CD4-positive, alpha-beta memory T cell (primary cell): Measurements from ENCODE around the gene ACAP2. TPM values are rescaled to one million over a fixed set of nuclear protein-coding genes. Genes with fewer than 3 reads are reported as not detected.

ENCODE experiments used
- CTCF ChIA-PET: fragments of 350-600 bp; sonication (Branson Sonifier 250); formaldehyde crosslinking; loops from one replicate; lab custom pipeline; 2021; ENCODE audit warnings: inconsistent platforms; ENCODE audit not compliant: partially characterized antibody; lab: Charles Lee
- POLR2A ChIA-PET: fragments of 350-600 bp; sonication (Branson Sonifier 250); formaldehyde crosslinking; loops from one replicate; lab custom pipeline; 2021; ENCODE audit not compliant: partially characterized antibody; lab: Charles Lee
- DNase-seq, 5 donors: peaks; one replicate each; pipeline versions ENCODE4 v3.0.0 to v3.0.0-alpha.2; 2020 to 2022; ENCODE audit warnings: mixed read lengths in 1 of 5
- H3K27ac ChIP-seq: one replicate; pipeline ENCODE4 v1.7.0; 2013; ENCODE audit warnings: low read depth, low read length
- H3K27me3 ChIP-seq: 2 replicates; pipeline ENCODE4 v1.7.0; 2013; ENCODE audit warnings: mild to moderate bottlenecking, low read length, moderate library complexity; ENCODE audit not compliant: insufficient read depth
- H3K36me3 ChIP-seq: 2 replicates; pipeline ENCODE4 v1.7.0; 2013; ENCODE audit warnings: mild to moderate bottlenecking, low read length, moderate library complexity; ENCODE audit not compliant: insufficient read depth
- H3K4me1 ChIP-seq: 2 replicates; pipeline ENCODE4 v1.7.0; 2013; ENCODE audit warnings: mild to moderate bottlenecking, low read length, moderate library complexity; ENCODE audit not compliant: insufficient read depth
- H3K4me3 ChIP-seq, 2 donors: one replicate each; pipeline ENCODE4 v1.7.0; 2013; ENCODE audit warnings: low read length in 2 of 2, mild to moderate bottlenecking in 1 of 2
- H3K9me3 ChIP-seq, 2 donors: one replicate each; pipeline ENCODE4 v1.7.0; 2013; ENCODE audit warnings: low read length in 2 of 2, control low read depth in 1 of 2; ENCODE audit not compliant: control insufficient read depth in 1 of 2
- H3K27ac Mint-ChIP-seq, 7 donors: one replicate each; pipeline ENCODE4 v1.8.0; 2020 to 2021; ENCODE audit warnings: mixed read lengths in 7 of 7, mild to moderate bottlenecking in 6 of 7, inconsistent platforms in 3 of 7, moderate library complexity in 3 of 7
- H3K27me3 Mint-ChIP-seq, 2 donors: one replicate each; pipeline ENCODE4 v1.8.0; 2020 to 2021; ENCODE audit warnings: mixed read lengths in 2 of 2
- H3K36me3 Mint-ChIP-seq, 2 donors: one replicate each; pipeline ENCODE4 v1.8.0; 2020 to 2021; ENCODE audit warnings: mixed read lengths in 2 of 2, inconsistent platforms in 1 of 2, mild to moderate bottlenecking in 1 of 2
- H3K4me1 Mint-ChIP-seq, 4 donors: one replicate each; pipeline ENCODE4 v1.8.0; 2020 to 2021; ENCODE audit warnings: mixed read lengths in 4 of 4, mild to moderate bottlenecking in 1 of 4
- H3K4me3 Mint-ChIP-seq, 8 donors: one replicate each; pipeline ENCODE4 v1.8.0; 2020 to 2021; ENCODE audit warnings: mixed read lengths in 8 of 8, mild to moderate bottlenecking in 7 of 8, moderate library complexity in 6 of 8, inconsistent platforms in 3 of 8
- H3K9me3 Mint-ChIP-seq, 8 donors: one replicate each; pipeline ENCODE4 v1.8.0; 2020 to 2021; ENCODE audit warnings: mixed read lengths in 8 of 8, mild to moderate bottlenecking in 5 of 8, inconsistent platforms in 3 of 8, moderate library complexity in 1 of 8
- intact Hi-C: fragments of 100-400 bp; cut with micrococcal nuclease; formaldehyde crosslinking; loops from one replicate; pipeline ENCODE4 v1.15.1; 2023
- polyA plus RNA-seq, 2 donors: library from polyadenylated mRNA; unstranded; fragments of 300-500 nt; fragmentation: Illumina TruSeq; gene quantifications; one replicate each; pipeline ENCODE4 v1.2.3, GENCODE V29; 2021
- total RNA-seq, 2 experiments: library from RNA; stranded (reverse); gene quantifications; one replicate each; pipeline ENCODE4 v1.2.3, GENCODE V29; 2021

The ACAP2 gene
- total and polyA plus RNA-seq, 4 experiments from 2014 or later: 40.9 to 73.5 (median 63.1) TPM

- Mint-ChIP-seq H3K27me3 (no peaks in the 10 kb centered on the region), H3K9me3 (no peaks in the 10 kb centered on the region), H3K27ac (peak overlapping the region; percentile 12 to 81 (median 74)), H3K36me3 (peaks cover 0 to 8% of the 10 kb centered on the region in 2 donors), H3K4me1 (peaks cover 10 to 29% (median 23%) of the 10 kb centered on the region in 4 donors), H3K4me3 (peak overlapping the region; percentile 80 to 89 (median 84))
- Histone ChIP-seq H3K9me3 (no peaks in the 10 kb centered on the region), H3K36me3 (no peaks in the 10 kb centered on the region), H3K4me3 (peak overlapping the region; percentile 36 to 82), H3K27ac (peak overlapping the region; percentile 55), H3K27me3 (no peaks in the 10 kb centered on the region), H3K4me1 (peaks cover 25% of the 10 kb centered on the region)
- ChIA-PET POLR2A (interaction anchor here (0.7 to 3.6 kb wide), 20 partner anchors 8 to 686 kb away, joined by 3 to 33 read pairs (median 5); partner anchors contain the start of genes ACAP2, FAM43A, LSG1 and PPP1R2), CTCF (interaction anchor here (0.7 to 6.5 kb wide), 24 partner anchors 9 to 643 kb away, joined by 3 to 112 read pairs (median 10); partner anchors contain the start of genes ACAP2, LSG1 and PPP1R2)
- intact Hi-C loops: loop anchor here (2.0 kb wide), 2 partner anchors 281 to 645 kb away; no protein-coding TSS in a partner anchor
- DNase-seq: peak in 1 of 5 donors; percentile 28
Measured at GRCh38 chr3:195270079-195270816, 172.6 kb downstream of the ACAP2 start.

- Mint-ChIP-seq H3K27me3 (no peaks in the 10 kb centered on the region), H3K4me1 (peaks cover 10 to 29% (median 23%) of the 10 kb centered on the region in 4 donors), H3K36me3 (peaks cover 0 to 8% of the 10 kb centered on the region in 2 donors), H3K4me3 (peak overlapping the region; percentile 80 to 89 (median 84)), H3K9me3 (no peaks in the 10 kb centered on the region), H3K27ac (peak overlapping the region in 6 of 7 donors; percentile 4 to 81 (median 62))
- Histone ChIP-seq H3K27ac (no peak overlapping the region), H3K4me3 (peak overlapping the region; percentile 36 to 82), H3K4me1 (peaks cover 25% of the 10 kb centered on the region), H3K9me3 (no peaks in the 10 kb centered on the region), H3K27me3 (no peaks in the 10 kb centered on the region), H3K36me3 (no peaks in the 10 kb centered on the region)
- ChIA-PET POLR2A (interaction anchor here (1.1 to 3.6 kb wide), 14 partner anchors 8 to 686 kb away, joined by 3 to 33 read pairs (median 14); partner anchors contain the start of genes ACAP2, FAM43A, LSG1 and PPP1R2), CTCF (interaction anchor here (1.1 to 6.5 kb wide), 16 partner anchors 8 to 638 kb away, joined by 3 to 112 read pairs (median 21); partner anchors contain the start of genes ACAP2, LSG1 and PPP1R2)
- intact Hi-C loops: loop anchor here (2.0 kb wide), 2 partner anchors 281 to 645 kb away; no protein-coding TSS in a partner anchor
- DNase-seq: no peak
Measured at GRCh38 chr3:195269375-195270078, 173.3 kb downstream of the ACAP2 start.

GRCh38 chr3:195268576-195269309 is 174.1 kb downstream of the ACAP2 start:
- Mint-ChIP-seq H3K27ac (peak overlapping the region in 1 of 7 donors; percentile 57), H3K9me3 (no peaks in the 10 kb centered on the region), H3K4me3 (peak overlapping the region in 6 of 8 donors; percentile 22 to 87 (median 72)), H3K27me3 (no peaks in the 10 kb centered on the region), H3K36me3 (peaks cover 0 to 8% of the 10 kb centered on the region in 2 donors), H3K4me1 (peaks cover 10 to 29% (median 22%) of the 10 kb centered on the region in 4 donors)
- Histone ChIP-seq H3K9me3 (no peaks in the 10 kb centered on the region), H3K4me1 (peaks cover 25% of the 10 kb centered on the region), H3K4me3 (no peak overlapping the region), H3K27ac (no peak overlapping the region), H3K36me3 (no peaks in the 10 kb centered on the region), H3K27me3 (no peaks in the 10 kb centered on the region)
- no peak for DNase-seq
- ChIA-PET POLR2A (interaction anchor here (1.4 to 3.6 kb wide), 5 partner anchors 274 to 597 kb away, joined by 4 to 31 read pairs (median 17); partner anchors contain the start of genes LSG1 and PPP1R2), CTCF (interaction anchor here (1.3 to 6.5 kb wide), 8 partner anchors 7 to 597 kb away, joined by 4 to 112 read pairs (median 28); partner anchors contain the start of genes ACAP2 and LSG1)
- intact Hi-C loops: no loop called here

DNA sequence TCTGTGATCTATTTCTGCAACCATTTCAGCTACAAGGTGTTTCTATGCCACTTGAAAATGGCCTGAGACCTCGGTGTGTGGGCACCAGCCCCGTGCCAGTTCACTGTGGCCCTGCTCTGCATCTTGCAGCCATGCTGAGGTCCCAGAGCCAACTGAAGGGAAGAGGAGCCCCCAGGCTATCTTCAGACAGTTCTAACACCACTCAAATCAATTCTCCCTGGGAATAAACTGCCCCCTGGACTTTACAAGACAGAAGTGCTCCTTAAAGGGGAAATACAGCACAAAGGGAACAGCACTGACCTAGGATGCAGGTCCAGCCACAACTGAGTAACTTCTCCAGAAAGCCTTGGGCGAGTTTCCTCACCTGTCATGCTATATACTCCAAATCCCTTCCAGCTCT is 175.7 kb downstream of the ACAP2 start:
- H3K9me3 ChIP-seq: no peaks in the 10 kb centered on the region
- peaks cover 0 to 8% of the 10 kb centered on the region in 2 donors for H3K36me3 Mint-ChIP-seq
- POLR2A ChIA-PET: no interaction called here
- no peak overlapping the region for H3K27ac Mint-ChIP-seq
- no peak overlapping the region for H3K4me3 Mint-ChIP-seq
- CTCF ChIA-PET: interaction anchor here (1.0 to 1.9 kb wide), 3 partner anchors 270 to 595 kb away, joined by 3 to 4 read pairs (median 3); partner anchors contain the start of gene LSG1
- H3K9me3 Mint-ChIP-seq: no peaks in the 10 kb centered on the region
- no peak overlapping the region for H3K4me3 ChIP-seq
- intact Hi-C loops: no loop called here
- no peaks in the 10 kb centered on the region for H3K27me3 ChIP-seq
- H3K27ac ChIP-seq: no peak overlapping the region
- H3K4me1 ChIP-seq: peaks cover 25% of the 10 kb centered on the region
- H3K27me3 Mint-ChIP-seq: no peaks in the 10 kb centered on the region
- peaks cover 10 to 27% (median 20%) of the 10 kb centered on the region in 4 donors for H3K4me1 Mint-ChIP-seq
- DNase-seq: no peak
- H3K36me3 ChIP-seq: no peaks in the 10 kb centered on the region

DNA sequence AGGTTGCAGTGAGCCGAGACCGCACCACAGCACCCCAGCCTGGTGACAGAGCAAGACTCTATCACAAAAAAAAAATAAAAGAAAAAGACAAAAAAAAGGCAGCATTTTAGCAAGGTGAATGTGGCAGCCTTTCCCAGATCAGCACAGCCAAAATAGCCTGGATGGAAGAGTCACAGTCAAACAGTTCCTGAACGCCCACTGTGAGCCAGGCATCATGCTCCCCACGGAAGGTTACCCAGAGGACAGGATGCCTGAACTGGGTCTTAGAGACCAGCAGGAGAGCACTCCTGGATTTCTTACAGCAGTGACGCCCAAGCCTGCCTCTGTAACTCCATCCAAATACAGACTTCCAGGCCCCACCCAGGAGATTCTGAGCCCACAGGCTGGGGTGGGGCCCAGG is 176.4 kb downstream of the ACAP2 start:
- H3K9me3 ChIP-seq: no peaks in the 10 kb centered on the region
- no peaks in the 10 kb centered on the region for H3K36me3 ChIP-seq
- ChIA-PET CTCF (interaction anchor here (1.9 kb wide), 1 partner anchor 579 kb away, joined by 4 read pairs; no protein-coding TSS in a partner anchor), POLR2A (no interaction called here)
- H3K4me3 ChIP-seq: no peak overlapping the region
- Mint-ChIP-seq H3K27ac (no peak overlapping the region), H3K27me3 (no peaks in the 10 kb centered on the region), H3K36me3 (peaks cover 0 to 6% of the 10 kb centered on the region in 2 donors), H3K4me3 (no peak overlapping the region), H3K9me3 (no peaks in the 10 kb centered on the region), H3K4me1 (peaks cover 8 to 22% (median 15%) of the 10 kb centered on the region in 4 donors)
- no peak overlapping the region for H3K27ac ChIP-seq
- no peak for DNase-seq
- intact Hi-C loops: no loop called here
- peaks cover 21% of the 10 kb centered on the region for H3K4me1 ChIP-seq
- H3K27me3 ChIP-seq: no peaks in the 10 kb centered on the region

DNA sequence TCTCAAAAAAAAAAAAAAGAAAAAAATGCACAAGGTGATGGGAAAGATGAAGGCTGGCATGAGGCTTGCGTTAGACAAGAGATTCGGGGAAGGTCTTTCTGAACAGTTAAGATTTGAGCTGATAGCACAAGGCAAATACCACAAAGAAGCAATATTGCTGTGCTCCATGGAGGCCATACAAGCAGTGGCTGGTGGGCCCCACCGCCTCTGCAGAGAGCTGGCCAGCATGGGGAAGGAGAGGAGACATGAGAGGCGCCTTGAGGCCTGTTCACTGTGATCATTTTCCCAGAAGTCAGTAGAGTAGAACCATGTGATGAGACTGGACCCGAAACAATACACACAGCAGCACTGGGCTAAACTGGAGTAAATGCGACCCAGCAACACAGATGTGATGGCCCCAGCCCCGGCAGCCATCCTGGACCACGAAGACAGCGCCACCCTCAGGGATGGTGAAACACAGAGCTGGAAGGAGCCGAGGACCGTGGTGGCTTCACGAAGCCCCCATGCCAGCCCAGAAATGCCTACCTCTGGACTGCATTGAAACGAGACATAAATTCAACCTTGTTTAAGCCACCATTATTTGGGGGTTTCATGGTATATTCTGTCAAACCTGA is 177.3 kb downstream of the ACAP2 start:
- CTCF ChIA-PET: interaction anchor here (1.2 to 2.0 kb wide), 3 partner anchors 257 to 583 kb away, joined by 4 to 9 read pairs (median 5); no protein-coding TSS in a partner anchor
- intact Hi-C loops: no loop called here
- H3K4me1 Mint-ChIP-seq: peaks cover 10 to 30% (median 20%) of the 10 kb centered on the region in 4 donors

More for the DNA sequence above, 177.3 kb downstream of the ACAP2 start:
- Mint-ChIP-seq H3K4me3 (peak overlapping the region in 1 of 8 donors; percentile 15), H3K27ac (no peak overlapping the region), H3K36me3 (peaks cover 0 to 6% of the 10 kb centered on the region in 2 donors), H3K9me3 (no peaks in the 10 kb centered on the region), H3K27me3 (no peaks in the 10 kb centered on the region)
- DNase-seq: no peak
- H3K4me3 ChIP-seq: no peak overlapping the region
- H3K36me3 ChIP-seq: no peaks in the 10 kb centered on the region
- H3K9me3 ChIP-seq: no peaks in the 10 kb centered on the region
- no peak overlapping the region for H3K27ac ChIP-seq
- H3K27me3 ChIP-seq: no peaks in the 10 kb centered on the region
- peaks cover 30% of the 10 kb centered on the region for H3K4me1 ChIP-seq
- POLR2A ChIA-PET: no interaction called here
